ENCODE data around the gene RNF5. TPM values are rescaled to one million over a fixed set of nuclear protein-coding genes. Genes with fewer than 3 reads are reported as not detected.

Gene RNF5
- total RNA-seq, 1 experiment from 2014 or later = 70.7 TPM

DNA sequence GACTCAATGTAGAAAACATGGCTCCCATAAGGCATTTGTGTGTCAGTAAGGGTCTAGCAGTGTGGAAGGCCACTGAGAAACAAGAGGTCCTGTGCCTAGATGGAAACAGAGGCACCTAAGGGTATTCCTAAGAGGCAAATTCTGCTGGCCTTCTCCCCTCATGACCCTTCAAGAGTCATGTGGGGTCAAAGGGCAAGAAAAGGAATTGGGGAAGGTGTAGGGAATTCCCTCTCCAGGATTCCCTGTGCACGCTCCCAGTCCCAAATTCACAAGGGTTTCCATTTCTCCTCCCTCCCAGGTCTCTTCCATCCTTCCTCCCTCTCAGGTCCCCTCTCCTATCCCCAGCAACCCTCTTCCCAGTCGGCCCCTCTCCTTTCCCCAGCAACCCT, 2.9 kb upstream of the RNF5 start:
- TSS peak; percentile 9 for BruUV-seq (replicated peaks)
- peaks cover 22% of the 10 kb centered on the region for H3K4me1 ChIP-seq
- no peaks in the 10 kb centered on the region for H3K27me3 ChIP-seq (replicated peaks; ENCODE audit: control insufficient read depth, insufficient read depth, low read length)
- peaks cover 45% of the 10 kb centered on the region for H3K36me3 Mint-ChIP-seq (ENCODE audit: insufficient read depth, unreplicated experiment)
- no peaks in the 10 kb centered on the region for H3K27me3 Mint-ChIP-seq (ENCODE audit: insufficient read depth, unreplicated experiment)
- intact Hi-C loops (cut with micrococcal nuclease; ENCODE audit: unreplicated experiment) = no loop called here
- peak overlapping the region; percentile 87 for H3K4me3 ChIP-seq (ENCODE audit: low read depth, low read length)
- no peaks in the 10 kb centered on the region for H3K9me3 ChIP-seq
- ChIA-PET POLR2A (no interaction called here), CTCF (no interaction called here)
- TF ChIP-seq, protein P1, sequence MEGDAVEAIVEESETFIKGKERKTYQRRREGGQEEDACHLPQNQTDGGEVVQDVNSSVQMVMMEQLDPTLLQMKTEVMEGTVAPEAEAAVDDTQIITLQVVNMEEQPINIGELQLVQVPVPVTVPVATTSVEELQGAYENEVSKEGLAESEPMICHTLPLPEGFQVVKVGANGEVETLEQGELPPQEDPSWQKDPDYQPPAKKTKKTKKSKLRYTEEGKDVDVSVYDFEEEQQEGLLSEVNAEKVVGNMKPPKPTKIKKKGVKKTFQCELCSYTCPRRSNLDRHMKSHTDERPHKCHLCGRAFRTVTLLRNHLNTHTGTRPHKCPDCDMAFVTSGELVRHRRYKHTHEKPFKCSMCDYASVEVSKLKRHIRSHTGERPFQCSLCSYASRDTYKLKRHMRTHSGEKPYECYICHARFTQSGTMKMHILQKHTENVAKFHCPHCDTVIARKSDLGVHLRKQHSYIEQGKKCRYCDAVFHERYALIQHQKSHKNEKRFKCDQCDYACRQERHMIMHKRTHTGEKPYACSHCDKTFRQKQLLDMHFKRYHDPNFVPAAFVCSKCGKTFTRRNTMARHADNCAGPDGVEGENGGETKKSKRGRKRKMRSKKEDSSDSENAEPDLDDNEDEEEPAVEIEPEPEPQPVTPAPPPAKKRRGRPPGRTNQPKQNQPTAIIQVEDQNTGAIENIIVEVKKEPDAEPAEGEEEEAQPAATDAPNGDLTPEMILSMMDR (IDR thresholded peaks at IDR 0.05; ENCODE audit: insufficient read depth in 1 of 2, low read depth in 1 of 2, low read length in 1 of 2, severe bottlenecking in 1 of 2, unreplicated experiment in 1 of 2) = no peak
- no peaks in the 10 kb centered on the region for H3K9me3 Mint-ChIP-seq (ENCODE audit: unreplicated experiment)
- peak overlapping the region; percentile 81 for H3K4me3 Mint-ChIP-seq (ENCODE audit: unreplicated experiment)
- no peak overlapping the region for H3K27ac Mint-ChIP-seq (ENCODE audit: unreplicated experiment)
- DNase-seq = no peak
- no peaks in the 10 kb centered on the region for H3K36me3 ChIP-seq (ENCODE audit: control insufficient read depth, insufficient read depth, low read length)
- H3K4me1 Mint-ChIP-seq (ENCODE audit: low read depth, unreplicated experiment) = peaks cover 41% of the 10 kb centered on the region

DNA sequence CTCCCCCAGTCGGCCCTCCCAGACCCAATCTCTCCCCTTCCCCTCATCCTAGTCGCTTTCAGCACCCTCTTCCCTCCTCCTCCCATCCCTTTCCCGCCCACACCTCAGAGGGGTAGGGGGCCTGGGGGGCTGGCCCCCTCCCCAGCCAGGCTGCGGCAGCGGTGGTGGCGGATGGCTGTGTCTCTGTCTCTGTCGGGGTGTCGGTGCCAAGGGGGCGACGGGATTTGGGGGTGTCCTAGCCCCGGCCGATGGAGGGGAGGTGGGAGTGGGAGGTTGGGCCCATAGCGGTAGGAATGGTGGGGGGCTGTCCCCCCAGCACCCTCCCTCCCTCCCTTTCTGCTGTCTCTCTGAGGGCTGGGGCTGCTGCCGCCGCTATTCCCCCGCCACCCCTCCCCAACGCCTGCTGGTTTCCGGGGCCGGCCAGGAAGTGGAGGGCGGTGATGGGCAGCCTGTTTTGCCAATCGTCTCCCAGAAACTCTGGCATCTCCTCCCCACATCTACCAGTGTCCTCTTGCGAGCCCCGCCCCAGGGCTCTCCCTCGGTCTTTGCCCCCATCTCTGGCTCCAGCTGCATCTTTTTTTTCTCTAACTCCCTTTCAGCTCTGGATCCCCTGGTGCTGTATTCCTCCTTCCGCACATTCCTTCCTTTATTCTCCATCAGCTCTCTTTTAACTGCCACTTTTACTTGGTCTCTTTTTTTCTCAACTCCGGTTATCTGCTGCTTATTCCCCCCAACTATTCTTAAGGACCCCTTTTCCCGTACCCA, 2.3 kb upstream of the RNF5 start, which contains the start of gene AGPAT1:
TSS of gene AGPAT1 (minus strand) at position 374 of the 765 bp plus-strand sequence. CDS start 4,588 bp downstream, outside the sequence.
- Mint-ChIP-seq H3K27ac (ENCODE audit: unreplicated experiment) (peak within 1 kb of the TSS; percentile 94), H3K4me1 (ENCODE audit: low read depth, unreplicated experiment) (peaks cover 46% of the 10 kb centered on the region), H3K9me3 (ENCODE audit: unreplicated experiment) (no peaks in the 10 kb centered on the region), H3K36me3 (ENCODE audit: insufficient read depth, unreplicated experiment) (peaks cover 43% of the 10 kb centered on the region), H3K4me3 (ENCODE audit: unreplicated experiment) (peak within 1 kb of the TSS; percentile 81), H3K27me3 (ENCODE audit: insufficient read depth, unreplicated experiment) (no peaks in the 10 kb centered on the region)
- peaks cover 22% of the 10 kb centered on the region for H3K4me1 ChIP-seq
- ChIA-PET POLR2A (interaction anchor here (0.6 to 1.0 kb wide), 3 partner anchors 20 to 796 kb away, joined by 3 to 6 read pairs (median 4); partner anchors contain the start of gene FKBPL), CTCF (interaction anchor here (1.3 to 2.1 kb wide), 2 partner anchors 8 to 20 kb away, joined by 3 to 24 read pairs; no protein-coding TSS in a partner anchor)
- peak; percentile 97 to 98 for DNase-seq
- H3K27me3 ChIP-seq (replicated peaks; ENCODE audit: control insufficient read depth, insufficient read depth, low read length) = no peaks in the 10 kb centered on the region
- intact Hi-C loops (cut with micrococcal nuclease; ENCODE audit: unreplicated experiment) = no loop called here
- no peaks in the 10 kb centered on the region for H3K9me3 ChIP-seq
- TF ChIP-seq, protein P1 (IDR thresholded peaks at IDR 0.05; ENCODE audit: insufficient read depth in 1 of 2, low read depth in 1 of 2, low read length in 1 of 2, severe bottlenecking in 1 of 2, unreplicated experiment in 1 of 2) = no peak
- BruUV-seq (replicated peaks) = no TSS peak
- peak within 1 kb of the TSS; percentile 87 for H3K4me3 ChIP-seq (ENCODE audit: low read depth, low read length)
- H3K36me3 ChIP-seq (ENCODE audit: control insufficient read depth, insufficient read depth, low read length) = no peaks in the 10 kb centered on the region; the same call in 1 of the 2 replicates

GRCh38 chr6:32176476-32177182, 1.6 kb upstream of the RNF5 start:
- Histone ChIP-seq H3K27me3 (replicated peaks; ENCODE audit: control insufficient read depth, insufficient read depth, low read length) (no peaks in the 10 kb centered on the region), H3K9me3 (no peaks in the 10 kb centered on the region), H3K4me3 (ENCODE audit: low read depth, low read length) (peak overlapping the region; percentile 87), H3K4me1 (peaks cover 22% of the 10 kb centered on the region), H3K36me3 (ENCODE audit: control insufficient read depth, insufficient read depth, low read length) (peaks cover 1% of the 10 kb centered on the region)
- DNase-seq = no peak
- H3K4me3 Mint-ChIP-seq (ENCODE audit: unreplicated experiment) = peak overlapping the region; percentile 81
- H3K27ac Mint-ChIP-seq (ENCODE audit: unreplicated experiment) = peak overlapping the region; percentile 94
- ChIA-PET POLR2A (interaction anchor here (0.6 to 1.4 kb wide), 4 partner anchors 14 to 795 kb away, joined by 3 to 29 read pairs (median 4); partner anchors contain the start of genes FKBPL and PBX2), CTCF (interaction anchor here (1.2 to 2.1 kb wide), 4 partner anchors 9 to 83 kb away, joined by 3 to 24 read pairs (median 4); partner anchors contain the start of gene PBX2)
- no peaks in the 10 kb centered on the region for H3K9me3 Mint-ChIP-seq (ENCODE audit: unreplicated experiment)
- peaks cover 46% of the 10 kb centered on the region for H3K4me1 Mint-ChIP-seq (ENCODE audit: low read depth, unreplicated experiment)
- intact Hi-C loops (cut with micrococcal nuclease; ENCODE audit: unreplicated experiment) = loop anchor here (1.0 kb wide), 1 partner anchor 19 kb away; no protein-coding TSS in a partner anchor
- TF ChIP-seq, protein P1 (IDR thresholded peaks at IDR 0.05; ENCODE audit: insufficient read depth in 1 of 2, low read depth in 1 of 2, low read length in 1 of 2, severe bottlenecking in 1 of 2, unreplicated experiment in 1 of 2) = no peak
- peaks cover 38% of the 10 kb centered on the region for H3K36me3 Mint-ChIP-seq (ENCODE audit: insufficient read depth, unreplicated experiment)
- BruUV-seq (replicated peaks) = TSS peak; percentile 63
- no peaks in the 10 kb centered on the region for H3K27me3 Mint-ChIP-seq (ENCODE audit: insufficient read depth, unreplicated experiment)

All from Caco-2 (cell line).